ENCODE results near the gene PLXNA4.

PLXNA4 gene

GRCh38 chr7:132295175-132295574 is 281.1 kb downstream of the PLXNA4 start:
- DNase-seq: no peak

GRCh38 chr7:132292803-132293202 is 283.5 kb downstream of the PLXNA4 start:
- DNase-seq: no peak

GRCh38 chr7:132291481-132291880 is 284.8 kb downstream of the PLXNA4 start:
- DNase-seq: no peak

GRCh38 chr7:132290021-132290420 is 286.2 kb downstream of the PLXNA4 start:
- no peak for DNase-seq

- no peak for DNase-seq
Measured at GRCh38 chr7:132286836-132287235, 289.4 kb downstream of the PLXNA4 start.

GRCh38 chr7:132280335-132280734 is 295.9 kb downstream of the PLXNA4 start:
- no peak for DNase-seq

- DNase-seq: no peak
Measured at GRCh38 chr7:132279718-132280117, 296.6 kb downstream of the PLXNA4 start.

- DNase-seq: peak; percentile 87 to 96
Measured at GRCh38 chr7:132276976-132277725, 299.1 kb downstream of the PLXNA4 start.

- peak; percentile 22 to 67 for DNase-seq
Measured at GRCh38 chr7:132276234-132276630, 300.0 kb downstream of the PLXNA4 start.

GRCh38 chr7:132275416-132276233 is 300.6 kb downstream of the PLXNA4 start:
- peak; percentile 60 to 84 for DNase-seq

GRCh38 chr7:132272763-132273371 is 303.4 kb downstream of the PLXNA4 start:
- no peak for DNase-seq

- DNase-seq: no peak
Measured at GRCh38 chr7:132270517-132270916, 305.8 kb downstream of the PLXNA4 start.

- no peak for DNase-seq
Measured at GRCh38 chr7:132269718-132270117, 306.6 kb downstream of the PLXNA4 start.

GRCh38 chr7:132263151-132263550 is 313.1 kb downstream of the PLXNA4 start:
- no peak for DNase-seq

- no peak for DNase-seq
Measured at GRCh38 chr7:132262160-132262470, 314.2 kb downstream of the PLXNA4 start.

- DNase-seq: peak in 1 of 2 experiments; percentile 56
Measured at GRCh38 chr7:132261327-132262159, 314.7 kb downstream of the PLXNA4 start.

GRCh38 chr7:132258231-132258630 is 318.0 kb downstream of the PLXNA4 start:
- no peak for DNase-seq

- DNase-seq: no peak
Measured at GRCh38 chr7:132257253-132257652, 319.0 kb downstream of the PLXNA4 start.

- no peak for DNase-seq
Measured at GRCh38 chr7:132256721-132257212, 319.5 kb downstream of the PLXNA4 start.

- no peak for DNase-seq
Measured at GRCh38 chr7:132255898-132256297, 320.4 kb downstream of the PLXNA4 start.

- peak; percentile 21 to 76 for DNase-seq
Measured at GRCh38 chr7:132255115-132255797, 321.0 kb downstream of the PLXNA4 start.

- DNase-seq: no peak
Measured at GRCh38 chr7:132254455-132254854, 321.8 kb downstream of the PLXNA4 start.

All from NCI-H524 (cell line).